H9 (cell line): ENCODE results near the gene RBM4B. TPM values are rescaled to one million over a fixed set of nuclear protein-coding genes. Genes with fewer than 3 reads are reported as not detected.

Experiments
- DNase-seq: peaks from one replicate; pipeline ENCODE4 v3.0.0-alpha.2; 2017
- H2AFZ ChIP-seq: one replicate; pipeline ENCODE4 v1.6.1; 2013; ENCODE audit warnings: mild to moderate bottlenecking, low read length, control low read depth, moderate library complexity
- H2AK5ac ChIP-seq: 2 replicates; pipeline ENCODE4 v1.6.1; 2013; ENCODE audit warnings: low read length, control low read depth, mixed read lengths; ENCODE audit not compliant: insufficient read length
- H2BK120ac ChIP-seq: one replicate; pipeline ENCODE4 v1.6.1; 2013; ENCODE audit warnings: low read depth, mild to moderate bottlenecking, low read length, control low read depth, inconsistent platforms; ENCODE audit not compliant: poor library complexity, severe bottlenecking
- H2BK12ac ChIP-seq: 2 replicates; pipeline ENCODE4 v1.6.1; 2013; ENCODE audit warnings: low read length, control low read depth, mixed read lengths, low read depth; ENCODE audit not compliant: insufficient read length
- H2BK15ac ChIP-seq: 2 replicates; pipeline ENCODE4 v1.6.1; 2013; ENCODE audit warnings: low read depth, low read length, control low read depth
- H2BK20ac ChIP-seq: one replicate; pipeline ENCODE4 v1.6.1; 2013; ENCODE audit warnings: low read depth, mild to moderate bottlenecking, low read length, control low read depth, inconsistent platforms; ENCODE audit not compliant: poor library complexity, severe bottlenecking
- H2BK5ac ChIP-seq: 2 replicates; pipeline ENCODE4 v1.6.1; 2013; ENCODE audit warnings: low read length, control low read depth, mixed read lengths; ENCODE audit not compliant: insufficient read length
- H3K14ac ChIP-seq: 2 replicates; pipeline ENCODE4 v1.6.1; 2013; ENCODE audit warnings: low read length, control low read depth; ENCODE audit not compliant: insufficient read depth
- H3K18ac ChIP-seq: 2 replicates; pipeline ENCODE4 v1.6.1; 2013; ENCODE audit warnings: low read depth, mild to moderate bottlenecking, mixed read lengths, low read length, control low read depth; ENCODE audit not compliant: insufficient read length
- H3K23ac ChIP-seq: 2 replicates; pipeline ENCODE4 v1.6.1; 2013; ENCODE audit warnings: low read length, control low read depth, mixed read lengths, low read depth; ENCODE audit not compliant: insufficient read length
- H3K23me2 ChIP-seq: 2 replicates; pipeline ENCODE4 v1.6.1; 2013; ENCODE audit warnings: low read depth, mild to moderate bottlenecking, mixed read lengths, low read length, control low read depth; ENCODE audit not compliant: insufficient read length, poor library complexity, severe bottlenecking
- H3K27ac ChIP-seq: 2 replicates; pipeline ENCODE4 v1.5.1; 2013; ENCODE audit warnings: low read length, control low read depth, mixed read lengths, low read depth; ENCODE audit not compliant: insufficient read length
- H3K27me3 ChIP-seq: 2 replicates; pipeline ENCODE4 v1.6.1; 2013; ENCODE audit warnings: low read length, control low read depth, inconsistent platforms; ENCODE audit not compliant: insufficient read depth
- H3K4ac ChIP-seq: 2 replicates; pipeline ENCODE4 v1.6.1; 2013; ENCODE audit warnings: low read depth, mild to moderate bottlenecking, control low read depth, inconsistent platforms, low read length, moderate library complexity
- H3K4me1 ChIP-seq: 2 replicates; pipeline ENCODE4 v1.6.1; 2013; ENCODE audit warnings: low read length, control low read depth, inconsistent platforms; ENCODE audit not compliant: insufficient read depth
- H3K4me2 ChIP-seq: 2 replicates; pipeline ENCODE4 v1.6.1; 2013; ENCODE audit warnings: low read length, control low read depth, mixed read lengths; ENCODE audit not compliant: insufficient read length, insufficient read depth
- H3K56ac ChIP-seq: 2 replicates; pipeline ENCODE4 v1.6.1; 2013; ENCODE audit warnings: low read depth, mild to moderate bottlenecking, mixed read lengths, low read length, control low read depth; ENCODE audit not compliant: insufficient read length
- H3K79me1 ChIP-seq: 2 replicates; pipeline ENCODE4 v1.6.1; 2013; ENCODE audit warnings: low read depth, mild to moderate bottlenecking, moderate library complexity, low read length, control low read depth, inconsistent platforms; ENCODE audit not compliant: insufficient read depth, poor library complexity, severe bottlenecking
- H3K79me2 ChIP-seq: 2 replicates; pipeline ENCODE4 v1.6.1; 2013; ENCODE audit warnings: low read length, control low read depth, inconsistent platforms; ENCODE audit not compliant: insufficient read depth
- H3K9ac ChIP-seq: 2 replicates; pipeline ENCODE4 v1.6.1; 2013; ENCODE audit warnings: low read length, control low read depth, mixed read lengths; ENCODE audit not compliant: insufficient read length; ENCODE audit errors: extremely low read depth
- H3K9me3 ChIP-seq: one replicate; pipeline ENCODE4 v1.6.1; 2013; ENCODE audit warnings: low read depth, low read length, inconsistent platforms; ENCODE audit not compliant: control insufficient read depth
- H3T11ph ChIP-seq: one replicate; pipeline ENCODE4 v1.6.1; 2013; ENCODE audit warnings: mild to moderate bottlenecking, low read length, control low read depth, inconsistent platforms
- H4K20me1 ChIP-seq: one replicate; pipeline ENCODE4 v1.6.1; 2013; ENCODE audit not compliant: control insufficient read depth, insufficient read length, insufficient read depth
- H4K5ac ChIP-seq: 2 replicates; pipeline ENCODE4 v1.6.1; 2013; ENCODE audit warnings: low read depth, mild to moderate bottlenecking, mixed read lengths, low read length, control low read depth; ENCODE audit not compliant: insufficient read length
- H4K8ac ChIP-seq: replicated peaks from 2 replicates; pipeline ENCODE4 v1.6.1; 2013; ENCODE audit warnings: low read length, control low read depth, mixed read lengths, low read depth; ENCODE audit not compliant: insufficient read length
- H4K91ac ChIP-seq: 2 replicates; pipeline ENCODE4 v1.6.1; 2013; ENCODE audit warnings: low read depth, mild to moderate bottlenecking, moderate library complexity, mixed read lengths, low read length, control low read depth; ENCODE audit not compliant: insufficient read length
- H3K27ac Mint-ChIP-seq, 3 experiments: 2 replicates in 2 of 3; 3 replicates in 1 of 3; pipeline ENCODE4 v1.8.0; 2020 to 2021; ENCODE audit warnings: mixed read lengths in 3 of 3, mild to moderate bottlenecking in 1 of 3, moderate library complexity in 1 of 3
- H3K27me3 Mint-ChIP-seq: 2 replicates; pipeline ENCODE4 v1.8.0; 2021; ENCODE audit warnings: low read depth, mild to moderate bottlenecking, moderate library complexity, mixed read lengths
- H3K36me3 Mint-ChIP-seq, 3 experiments: 2 replicates in 2 of 3; 3 replicates in 1 of 3; pipeline ENCODE4 v1.8.0; 2020 to 2021; ENCODE audit warnings: low read depth in 3 of 3, mixed read lengths in 3 of 3; ENCODE audit not compliant: insufficient read depth in 1 of 3
- H3K4me1 Mint-ChIP-seq, 2 experiments: 2 replicates each; pipeline ENCODE4 v1.8.0; 2020; ENCODE audit warnings: mixed read lengths in 2 of 2
- H3K4me3 Mint-ChIP-seq, 2 experiments: 2 replicates in 1 of 2; 3 replicates in 1 of 2; pipeline ENCODE4 v1.8.0; 2020 to 2021; ENCODE audit warnings: mild to moderate bottlenecking in 2 of 2, mixed read lengths in 2 of 2, moderate library complexity in 1 of 2
- H3K9me3 Mint-ChIP-seq, 2 experiments: 2 replicates in 1 of 2; 3 replicates in 1 of 2; pipeline ENCODE4 v1.8.0; 2020; ENCODE audit warnings: mild to moderate bottlenecking in 2 of 2, mixed read lengths in 2 of 2, moderate library complexity in 1 of 2
- CTCF ChIP-seq: fragments of 200-600 bp; sonication (generic); conservative IDR thresholded peaks from 3 replicates; pipeline ENCODE4 v1.8.0; 2021; ENCODE audit warnings: antibody characterized with exemption, mild to moderate bottlenecking
- WGBS: extraction: QIAGEN DNeasy Blood & Tissue Kit; methylation state at CpG from one replicate; pipeline ENCODE4 v1.1.7; 2013; ENCODE audit warnings: missing lambda C conversion rate, low lambda C conversion rate, mixed read lengths; ENCODE audit not compliant: insufficient read length; ENCODE audit errors: extremely low coverage; 5-methylcytosine and 5-hydroxymethylcytosine counted together
- total RNA-seq: library from RNA; stranded (reverse); gene quantifications from 2 replicates; pipeline ENCODE4 v1.2.1, GENCODE V29; 2021

The RBM4B gene
- total RNA-seq, 1 experiment from 2014 or later, result 34.0 TPM

GRCh38 chr11:66725647-66726046 is 48.0 kb upstream of the RBM4B start:
- H2BK5ac ChIP-seq, result no peak overlapping the region
- H3K23me2 ChIP-seq, result peaks cover 13% of the 10 kb centered on the region
- H3K4me3 Mint-ChIP-seq, result peak overlapping the region; percentile 23 to 75; a peak in 3 of 5 replicates
- H3K4ac ChIP-seq, result no peak overlapping the region
- no peak overlapping the region for H3K27ac ChIP-seq
- H3K18ac ChIP-seq, result no peak overlapping the region
- no peak overlapping the region for H2BK20ac ChIP-seq
- no peak overlapping the region for H2BK12ac ChIP-seq
- H3K9me3 Mint-ChIP-seq, result no peaks in the 10 kb centered on the region
- H3K36me3 Mint-ChIP-seq, result peaks cover 3 to 32% (median 31%) of the 10 kb centered on the region in 3 experiments; a peak in 6 of 7 replicates
- no peak overlapping the region for H3K14ac ChIP-seq
- no peaks in the 10 kb centered on the region for H3K79me2 ChIP-seq
- peaks cover 6% of the 10 kb centered on the region; the same call in 1 of the 2 replicates for H3K27me3 ChIP-seq
- no peak for TF ChIP-seq CTCF
- WGBS, result no CpG with 5 or more reads among the region's 10 CpGs
- H3K27me3 Mint-ChIP-seq, result peaks cover 32% of the 10 kb centered on the region
- H2BK15ac ChIP-seq, result no peak overlapping the region
- no peak overlapping the region for H4K8ac ChIP-seq
- H2BK120ac ChIP-seq, result no peak overlapping the region
- no peak overlapping the region for H3T11ph ChIP-seq
- DNase-seq, result no peak
- no peak overlapping the region for H3K23ac ChIP-seq
- no peak overlapping the region for H3K27ac Mint-ChIP-seq
- no peaks in the 10 kb centered on the region for H3K79me1 ChIP-seq
- H4K20me1 ChIP-seq, result no peaks in the 10 kb centered on the region
- H3K4me1 Mint-ChIP-seq, result peaks cover 57 to 60% of the 10 kb centered on the region in 2 experiments
- H3K4me2 ChIP-seq, result no peak overlapping the region
- no peak overlapping the region for H3K9ac ChIP-seq
- H4K91ac ChIP-seq, result no peak overlapping the region
- no peak overlapping the region for H4K5ac ChIP-seq
- no peak overlapping the region for H2AFZ ChIP-seq
- H3K9me3 ChIP-seq, result no peaks in the 10 kb centered on the region
- no peak overlapping the region for H3K56ac ChIP-seq
- peaks cover 3% of the 10 kb centered on the region; the same call in 1 of the 2 replicates for H3K4me1 ChIP-seq
- H2AK5ac ChIP-seq, result no peak overlapping the region
